HCT116 (cell line): ENCODE results near the gene MEIS1. TPM values are rescaled to one million over a fixed set of nuclear protein-coding genes. Genes with fewer than 3 reads are reported as not detected.

Experiments
- ATAC-seq: fragments of 200-7000 bp; cut with Tn5 transposase; 2 replicates; pipeline ENCODE4 v1.9.1; 2020; ENCODE audit warnings: mild to moderate bottlenecking, moderate library complexity
- BruUV-seq: library from RNA; stranded (reverse); fragments of 400-500 nt; replicated peaks from 2 replicates; lab custom pipeline; 2021; lab: Mats Ljungman, UMichigan
- CTCF ChIA-PET: fragments of 300-600 bp; sonication (Branson Sonifier 250); formaldehyde crosslinking; loops from one replicate; lab custom pipeline; 2021; ENCODE audit warnings: antibody characterized with exemption; lab: Charles Lee
- POLR2A ChIA-PET: fragments of 300-600, 350-600 bp; sonication (Branson Sonifier 250); formaldehyde crosslinking; loops from one replicate; lab custom pipeline; 2021; ENCODE audit warnings: antibody characterized with exemption; lab: Charles Lee
- RAD21 ChIA-PET, 2 experiments: fragments of 300-600 bp; sonication (Branson Sonifier 250); formaldehyde crosslinking; loops; one replicate each; lab custom pipeline; 2023; ENCODE audit warnings: low total read pairs in 2 of 2; ENCODE audit not compliant: uncharacterized antibody in 2 of 2, unreplicated experiment in 2 of 2, low non-redundant PET in 1 of 2; lab: Charles Lee
- DNase-seq: peaks from one replicate; pipeline ENCODE4 v3.0.0-alpha.2; 2010; ENCODE audit warnings: low read depth, low spot score
- H2AFZ ChIP-seq: fragments of 200-600 bp; shearing (Covaris generic), sonication (generic); 2 replicates; pipeline ENCODE4 v1.6.1; 2017; ENCODE audit warnings: low read depth, mixed run types, mixed read lengths, antibody characterized with exemption, low read length; ENCODE audit not compliant: poor library complexity, severe bottlenecking
- H3K27ac ChIP-seq: 2 replicates; pipeline ENCODE4 v1.5.1; 2012; ENCODE audit warnings: low read depth, low read length
- H3K27me3 ChIP-seq: fragments of 200-600 bp; sonication (generic); 2 replicates; pipeline ENCODE4 v1.6.1; 2016; ENCODE audit warnings: mixed run types, low read length, mixed read lengths; ENCODE audit not compliant: insufficient read depth
- H3K36me3 ChIP-seq, 2 experiments: fragments of 200-500 bp in 1 of 2; fragments of 200-600 bp in 1 of 2; sonication (Bioruptor generic) in 1 of 2; sonication (generic) in 1 of 2; 2 replicates each; pipeline versions ENCODE4 v1.5.1 to v1.6.1; 2014 to 2016; ENCODE audit warnings: low read length in 2 of 2, inconsistent platforms in 1 of 2, mixed read lengths in 1 of 2, mixed run types in 1 of 2; ENCODE audit not compliant: insufficient read depth in 2 of 2, control insufficient read depth in 1 of 2
- H3K4me1 ChIP-seq, 2 experiments: fragments of 200-600 bp in 1 of 2; sonication (generic) in 1 of 2; 2 replicates each; pipeline versions ENCODE4 v1.5.1 to v1.6.1; 2012 to 2017; ENCODE audit warnings: low read length in 2 of 2, inconsistent platforms in 1 of 2, mild to moderate bottlenecking in 1 of 2, mixed read lengths in 1 of 2, mixed run types in 1 of 2, moderate library complexity in 1 of 2; ENCODE audit not compliant: insufficient read depth in 2 of 2, control insufficient read depth in 1 of 2
- H3K4me2 ChIP-seq: fragments of 200-600 bp; sonication (generic); 2 replicates; pipeline ENCODE4 v1.6.1; 2017; ENCODE audit warnings: mixed run types, low read length, mixed read lengths
- H3K4me3 ChIP-seq, 2 experiments: fragments of 200-600 bp in 1 of 2; sonication (generic) in 1 of 2; replicated peaks in 1 of 2; 2 replicates each; pipeline ENCODE4 v1.5.1; 2011 to 2016; ENCODE audit warnings: low read length in 2 of 2, control low read depth in 1 of 2, low read depth in 1 of 2, mild to moderate bottlenecking in 1 of 2, mixed read lengths in 1 of 2, mixed run types in 1 of 2
- H3K79me2 ChIP-seq: fragments of 200-600 bp; sonication (generic); 2 replicates; pipeline ENCODE4 v1.6.1; 2017; ENCODE audit warnings: mild to moderate bottlenecking, mixed run types, low read length, moderate library complexity, mixed read lengths; ENCODE audit not compliant: insufficient read depth
- H3K9ac ChIP-seq: fragments of 200-600 bp; sonication (generic); 2 replicates; pipeline ENCODE4 v1.6.1; 2016; ENCODE audit warnings: low read length, mixed read lengths
- H3K9me2 ChIP-seq: fragments of 200-600 bp; sonication (generic), shearing (Covaris generic); 2 replicates; pipeline ENCODE4 v1.6.1; 2017; ENCODE audit warnings: mixed run types, mild to moderate bottlenecking, moderate library complexity; ENCODE audit not compliant: insufficient read depth
- H3K9me3 ChIP-seq, 2 experiments: fragments of 200-500 bp in 1 of 2; fragments of 200-600 bp in 1 of 2; sonication (Bioruptor generic) in 1 of 2; sonication (generic) in 1 of 2; 2 replicates each; pipeline ENCODE4 v1.6.1; 2014 to 2017; ENCODE audit warnings: low read length in 2 of 2, mixed read lengths in 2 of 2, inconsistent platforms in 1 of 2, low read depth in 1 of 2, mild to moderate bottlenecking in 1 of 2, mixed run types in 1 of 2, moderate library complexity in 1 of 2; ENCODE audit not compliant: control insufficient read depth in 1 of 2, insufficient read depth in 1 of 2
- H4K20me1 ChIP-seq: fragments of 200-600 bp; sonication (generic), shearing (Covaris generic); 2 replicates; pipeline ENCODE4 v1.6.1; 2017; ENCODE audit warnings: mixed run types, mild to moderate bottlenecking, moderate library complexity; ENCODE audit not compliant: insufficient read depth
- ATF3 ChIP-seq: IDR thresholded peaks from 2 replicates; pipeline ENCODE4 v1.6.1; 2012
- CBX3 ChIP-seq: IDR thresholded peaks from 2 replicates; pipeline ENCODE4 v1.6.1; 2012; ENCODE audit warnings: low read depth
- CEBPB ChIP-seq: IDR thresholded peaks from 2 replicates; pipeline ENCODE4 v1.6.1; 2012; ENCODE audit warnings: low read depth
- CTCF ChIP-seq, 3 experiments: fragments of 200-600 bp in 1 of 3; sonication (generic) in 1 of 3; IDR thresholded peaks in 2 of 3; conservative IDR thresholded peaks in 1 of 3; 2 replicates each; pipeline ENCODE4 v1.5.1; 2012 to 2017; ENCODE audit warnings: low read depth in 2 of 3, low read length in 2 of 3, antibody characterized with exemption in 1 of 3, borderline replicate concordance in 1 of 3, control low read depth in 1 of 3, mild to moderate bottlenecking in 1 of 3, mixed read lengths in 1 of 3, mixed run types in 1 of 3, moderate library complexity in 1 of 3; ENCODE audit not compliant: insufficient read depth in 1 of 3
- EZH2 ChIP-seq: fragments of 200-600 bp; sonication (generic); IDR thresholded peaks from 2 replicates; pipeline ENCODE4 v1.6.1; 2017; ENCODE audit warnings: antibody characterized with exemption, mixed run types
- EZH2phosphoT487 ChIP-seq: fragments of 200-600 bp; IDR thresholded peaks from 2 replicates; pipeline ENCODE4 v1.6.1; 2018; ENCODE audit warnings: antibody characterized with exemption, borderline replicate concordance
- JUND ChIP-seq: IDR thresholded peaks from 2 replicates; pipeline ENCODE4 v1.6.1; 2012
- POLR2A ChIP-seq: IDR thresholded peaks from 2 replicates; pipeline ENCODE4 v1.7.0; 2011; ENCODE audit warnings: borderline replicate concordance; ENCODE audit not compliant: insufficient read depth, insufficient read length; ENCODE audit errors: extremely low read depth
- POLR2AphosphoS5 ChIP-seq: IDR thresholded peaks from 2 replicates; pipeline ENCODE4 v1.6.1; 2011; ENCODE audit warnings: mild to moderate bottlenecking, low read depth, low read length, moderate library complexity
- RAD21 ChIP-seq: IDR thresholded peaks from 2 replicates; pipeline ENCODE4 v1.6.1; 2012; ENCODE audit warnings: low read depth, mild to moderate bottlenecking
- REST ChIP-seq: IDR thresholded peaks from 2 replicates; pipeline ENCODE4 v1.6.1; 2012; ENCODE audit warnings: low read depth
- SRF ChIP-seq: IDR thresholded peaks from 2 replicates; pipeline ENCODE4 v1.6.1; 2012; ENCODE audit warnings: low read depth
- TCF7L2 ChIP-seq: IDR thresholded peaks from 2 replicates; pipeline ENCODE4 v1.7.0; 2011; ENCODE audit warnings: borderline replicate concordance, inconsistent platforms; ENCODE audit not compliant: insufficient read depth, insufficient read length; ENCODE audit errors: extremely low read depth
- YY1 ChIP-seq: IDR thresholded peaks from 2 replicates; pipeline ENCODE4 v1.6.1; 2011; ENCODE audit warnings: low read length, low read depth, moderate library complexity, mild to moderate bottlenecking; ENCODE audit not compliant: insufficient replicate concordance; ENCODE audit errors: extremely low read depth
- ZBTB33 ChIP-seq: IDR thresholded peaks from 2 replicates; pipeline ENCODE4 v1.6.1; 2011; ENCODE audit warnings: mild to moderate bottlenecking, low read length, moderate library complexity; ENCODE audit not compliant: insufficient replicate concordance; ENCODE audit errors: extremely low read depth
- ZFX ChIP-seq: fragments of 450-650 bp; IDR thresholded peaks from 2 replicates; pipeline ENCODE4 v1.6.1; 2017
- ZNF274 ChIP-seq: fragments of 200-500 bp; sonication (Bioruptor generic); IDR thresholded peaks from 2 replicates; pipeline ENCODE4 v1.6.1; 2014; ENCODE audit warnings: mild to moderate bottlenecking, low read depth, low read length, inconsistent platforms
- intact Hi-C: fragments of 100-400 bp; cut with micrococcal nuclease; formaldehyde crosslinking; loops from 2 replicates; pipeline ENCODE4 v1.10.0; 2022
- total RNA-seq: library from RNA; stranded (reverse); gene quantifications from one replicate; pipeline ENCODE4 v1.2.1, GENCODE V29; 2021; ENCODE audit not compliant: unreplicated experiment

The MEIS1 gene
- total RNA-seq, 1 experiment from 2014 or later: 0.32 TPM

- no peaks in the 10 kb centered on the region for H3K36me3 ChIP-seq
- no peak overlapping the region for H3K4me3 ChIP-seq
- H3K27me3 ChIP-seq: no peaks in the 10 kb centered on the region
- DNase-seq (no peak), ATAC-seq (no peak)
- no peaks in the 10 kb centered on the region for H4K20me1 ChIP-seq
- no peaks in the 10 kb centered on the region for H3K9me2 ChIP-seq
- no peak overlapping the region for H3K4me2 ChIP-seq
- ChIA-PET CTCF (no interaction called here), RAD21 (no interaction called here)
- H2AFZ ChIP-seq: no peak overlapping the region
- no peak overlapping the region for H3K27ac ChIP-seq
- no TSS peak for BruUV-seq
- intact Hi-C loops: no loop called here
- no peaks in the 10 kb centered on the region for H3K4me1 ChIP-seq
- TF ChIP-seq EZH2: no peak
- no peak for TF ChIP-seq ATF3
- TF ChIP-seq JUND: no peak
- no peak for TF ChIP-seq REST
- TF ChIP-seq EZH2phosphoT487: no peak
- TF ChIP-seq ZFX: no peak
- TF ChIP-seq TCF7L2: no peak
- TF ChIP-seq RAD21: no peak
- no peak for TF ChIP-seq POLR2A
- TF ChIP-seq CBX3: no peak
- no peak for TF ChIP-seq POLR2AphosphoS5
- TF ChIP-seq ZNF274: no peak
- no peak for TF ChIP-seq YY1
- no peak for TF ChIP-seq CTCF (IDR thresholded peaks at IDR 0.05 in 2 of 3, conservative IDR thresholded peaks at IDR 0.05 in 1 of 3; ENCODE audit: borderline replicate concordance in 1 of 3, insufficient read depth in 1 of 3, low read depth in 2 of 3, low read length in 2 of 3)
- no peak for TF ChIP-seq ZBTB33
- TF ChIP-seq SRF: no peak
- TF ChIP-seq CEBPB: no peak
- TF ChIP-seq, all 23 proteins: peak for 0
- H3K79me2 ChIP-seq: no peaks in the 10 kb centered on the region
- H3K9ac ChIP-seq: no peak overlapping the region
- H3K9me3 ChIP-seq: no peaks in the 10 kb centered on the region; a peak in 1 of 4 replicates
- POLR2A ChIA-PET: no interaction called here
Measured at GRCh38 chr2:66497431-66498288, 62.7 kb downstream of the MEIS1 start.
